ENCODE measurements around the gene SLC25A22. TPM values are rescaled to one million over a fixed set of nuclear protein-coding genes. Genes with fewer than 3 reads are reported as not detected.

SLC25A22 gene
- total RNA-seq, 1 donor from 2014 or later = 35.4 TPM

DNA sequence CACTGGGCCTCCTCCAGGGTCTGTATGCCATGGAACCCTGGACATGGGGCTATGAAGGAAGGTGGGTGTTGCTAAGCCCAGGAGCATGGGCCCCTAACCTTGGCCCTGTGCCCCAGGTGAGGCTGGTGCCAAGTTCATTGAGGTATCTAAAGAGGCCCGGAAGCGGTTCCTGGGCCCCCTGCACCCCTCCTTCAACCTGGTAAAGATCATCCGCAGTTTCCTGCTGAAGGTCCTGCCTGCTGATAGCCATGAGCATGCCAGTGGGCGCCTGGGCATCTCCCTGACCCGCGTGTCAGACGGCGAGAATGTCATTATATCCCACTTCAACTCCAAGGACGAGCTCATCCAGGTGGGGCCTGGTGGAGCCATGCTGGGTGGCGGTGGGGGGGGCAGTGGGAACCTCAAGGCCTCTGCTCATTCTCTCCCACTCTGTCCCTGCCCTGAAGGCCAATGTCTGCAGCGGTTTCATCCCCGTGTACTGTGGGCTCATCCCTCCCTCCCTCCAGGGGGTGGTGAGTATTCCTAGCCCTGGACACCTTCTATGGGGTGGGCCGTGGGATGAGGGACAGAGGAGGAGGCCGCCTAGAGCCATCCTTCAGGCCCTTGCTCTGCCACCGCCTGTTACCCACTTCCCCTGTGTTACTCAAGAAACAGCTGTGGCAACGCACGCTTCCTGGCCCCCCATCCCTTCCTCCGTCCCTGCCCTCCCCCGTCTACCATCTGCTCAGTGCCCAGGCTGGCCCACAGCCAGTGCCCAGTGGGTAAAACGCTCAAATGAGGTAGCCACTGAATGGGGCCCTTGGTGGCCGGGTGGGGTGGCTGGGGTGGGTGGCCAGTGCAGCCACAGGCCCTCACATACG lies 23.7 kb upstream of the SLC25A22 start:
- peaks cover 19% of the 10 kb centered on the region for H3K4me1 Mint-ChIP-seq
- H3K36me3 Mint-ChIP-seq (ENCODE audit: low read depth) = peaks cover 22% of the 10 kb centered on the region
- H3K27me3 Mint-ChIP-seq = no peaks in the 10 kb centered on the region
- no peak overlapping the region for H3K27ac Mint-ChIP-seq
- no peaks in the 10 kb centered on the region for H3K9me3 Mint-ChIP-seq
- intact Hi-C loops (cut with micrococcal nuclease) = no loop called here
- TF ChIP-seq, protein P1, sequence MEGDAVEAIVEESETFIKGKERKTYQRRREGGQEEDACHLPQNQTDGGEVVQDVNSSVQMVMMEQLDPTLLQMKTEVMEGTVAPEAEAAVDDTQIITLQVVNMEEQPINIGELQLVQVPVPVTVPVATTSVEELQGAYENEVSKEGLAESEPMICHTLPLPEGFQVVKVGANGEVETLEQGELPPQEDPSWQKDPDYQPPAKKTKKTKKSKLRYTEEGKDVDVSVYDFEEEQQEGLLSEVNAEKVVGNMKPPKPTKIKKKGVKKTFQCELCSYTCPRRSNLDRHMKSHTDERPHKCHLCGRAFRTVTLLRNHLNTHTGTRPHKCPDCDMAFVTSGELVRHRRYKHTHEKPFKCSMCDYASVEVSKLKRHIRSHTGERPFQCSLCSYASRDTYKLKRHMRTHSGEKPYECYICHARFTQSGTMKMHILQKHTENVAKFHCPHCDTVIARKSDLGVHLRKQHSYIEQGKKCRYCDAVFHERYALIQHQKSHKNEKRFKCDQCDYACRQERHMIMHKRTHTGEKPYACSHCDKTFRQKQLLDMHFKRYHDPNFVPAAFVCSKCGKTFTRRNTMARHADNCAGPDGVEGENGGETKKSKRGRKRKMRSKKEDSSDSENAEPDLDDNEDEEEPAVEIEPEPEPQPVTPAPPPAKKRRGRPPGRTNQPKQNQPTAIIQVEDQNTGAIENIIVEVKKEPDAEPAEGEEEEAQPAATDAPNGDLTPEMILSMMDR (IDR thresholded peaks at IDR 0.05) = no peak
- ChIA-PET CTCF (no interaction called here), POLR2A (interaction anchor here (1.3 to 5.6 kb wide), 4 partner anchors 9 to 21 kb away, joined by 4 to 104 read pairs (median 66); partner anchors contain the start of genes CD151, CRACR2B, POLR2L and RPLP2)
- ATAC-seq (ENCODE audit: low read depth) (no peak), DNase-seq (no peak)
- H3K4me3 Mint-ChIP-seq = no peak overlapping the region

DNA sequence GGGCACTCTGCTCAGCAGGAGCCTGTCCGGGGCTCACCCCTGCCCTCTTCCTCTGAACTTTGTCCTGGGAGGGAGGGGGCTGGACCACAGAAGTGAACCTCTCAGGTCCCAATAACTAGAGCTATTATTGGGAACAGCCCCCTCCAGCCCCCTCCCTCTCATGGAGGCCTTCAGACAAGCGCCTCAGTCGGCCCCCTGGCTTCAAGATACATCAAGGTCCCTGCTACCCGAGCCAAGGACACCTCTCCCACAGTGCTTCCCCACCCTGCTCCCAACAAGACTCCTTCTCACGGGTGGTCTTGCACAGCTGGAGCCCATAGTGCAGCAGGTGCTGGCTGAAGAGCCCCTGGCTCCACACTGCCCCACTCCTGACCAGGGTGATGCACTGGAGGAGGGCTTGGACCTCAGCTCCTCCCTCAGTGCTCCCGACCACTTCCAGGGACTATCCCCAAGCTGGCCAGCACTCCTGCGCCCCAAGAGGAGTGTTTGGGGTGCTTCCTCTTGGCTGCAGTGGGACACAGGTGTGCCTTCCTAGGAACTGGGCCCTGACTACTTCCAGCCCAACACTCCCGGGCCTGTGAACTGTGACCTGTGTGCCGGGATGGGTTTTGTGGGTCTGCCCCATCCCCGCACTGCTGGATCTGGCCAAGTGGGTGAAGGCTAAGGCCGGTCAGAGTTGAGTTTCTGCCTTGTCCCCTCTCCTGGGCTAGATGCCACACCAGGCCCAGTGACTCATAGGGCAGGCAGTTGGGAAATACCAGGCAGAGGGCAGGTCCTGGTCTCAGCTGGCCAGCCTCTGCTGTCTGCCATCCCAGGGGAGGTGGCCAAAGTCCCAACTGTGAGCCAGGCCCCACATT lies 22.8 kb upstream of the SLC25A22 start:
- intact Hi-C loops (cut with micrococcal nuclease) = loop anchor here (1.0 kb wide), 2 partner anchors 9 to 21 kb away; partner anchors contain the start of genes POLR2L and TSPAN4
- H3K4me3 Mint-ChIP-seq = peak overlapping the region; percentile 85
- ATAC-seq (ENCODE audit: low read depth) (no peak), DNase-seq (no peak)
- no peaks in the 10 kb centered on the region for H3K27me3 Mint-ChIP-seq
- H3K36me3 Mint-ChIP-seq (ENCODE audit: low read depth) = peaks cover 22% of the 10 kb centered on the region
- CTCF ChIA-PET = no interaction called here
- POLR2A ChIA-PET = interaction anchor here (0.7 to 5.6 kb wide), 11 partner anchors 10 to 284 kb away, joined by 4 to 104 read pairs (median 12); partner anchors contain the start of genes AP2A2, CD151, CRACR2B and LRRC56
- TF ChIP-seq, protein P1 (IDR thresholded peaks at IDR 0.05) = no peak
- peak overlapping the region; percentile 63 for H3K27ac Mint-ChIP-seq
- H3K9me3 Mint-ChIP-seq = no peaks in the 10 kb centered on the region
- peaks cover 14% of the 10 kb centered on the region for H3K4me1 Mint-ChIP-seq

DNA sequence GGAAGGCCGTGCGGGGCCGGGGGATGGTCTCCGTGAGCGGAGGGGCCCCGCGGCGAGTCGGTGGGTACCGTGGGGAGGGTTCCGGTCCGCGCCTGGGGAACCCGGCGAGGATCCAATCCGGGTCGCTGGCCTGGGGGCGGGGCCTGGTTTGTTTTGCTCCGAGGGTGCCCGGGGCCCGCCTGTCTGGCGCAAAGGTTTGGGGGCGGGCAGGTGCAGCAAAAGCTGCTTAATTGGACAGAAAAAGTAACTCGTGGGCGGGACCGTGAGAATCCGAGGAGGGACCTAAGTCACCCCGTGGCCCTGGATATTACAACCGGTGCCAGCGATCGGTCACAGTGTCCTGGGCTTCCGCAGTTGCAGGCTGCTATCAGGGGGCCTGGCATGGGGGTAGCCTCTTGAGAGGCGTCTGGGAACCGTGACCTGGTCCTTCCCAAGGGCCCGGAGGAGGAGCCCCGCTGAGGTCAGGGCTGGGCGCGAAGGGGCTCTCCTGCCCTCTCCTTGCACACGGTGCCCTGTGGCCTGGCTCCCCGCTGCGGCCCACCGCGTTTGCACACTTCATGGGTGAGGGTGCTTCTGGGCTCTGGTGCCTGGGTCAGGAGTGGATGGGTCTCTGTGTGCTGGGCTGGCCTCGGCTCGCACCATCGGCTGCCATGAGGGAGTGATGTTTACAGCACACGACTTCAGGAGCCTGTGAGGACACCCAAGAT lies 22.0 kb upstream of the SLC25A22 start:
- ATAC-seq (ENCODE audit: low read depth) = peak; percentile 72
- POLR2A ChIA-PET = interaction anchor here (0.5 to 5.6 kb wide), 17 partner anchors 9 to 718 kb away, joined by 3 to 104 read pairs (median 8); partner anchors contain the start of genes AP2A2, CD151, CRACR2B and DEAF1
- peak; percentile 83 for DNase-seq
- Mint-ChIP-seq H3K4me3 (peak overlapping the region; percentile 85), H3K4me1 (peaks cover 14% of the 10 kb centered on the region), H3K36me3 (ENCODE audit: low read depth) (peaks cover 18% of the 10 kb centered on the region), H3K9me3 (no peaks in the 10 kb centered on the region), H3K27ac (peak overlapping the region; percentile 76), H3K27me3 (no peaks in the 10 kb centered on the region)
- TF ChIP-seq, protein P1 (IDR thresholded peaks at IDR 0.05) = no peak
- CTCF ChIA-PET = interaction anchor here (1.0 kb wide), 1 partner anchor 23 kb away, joined by 4 read pairs; the partner anchor contains the start of gene TSPAN4
- intact Hi-C loops (cut with micrococcal nuclease) = loop anchor here (1.0 kb wide), 4 partner anchors 10 to 22 kb away; partner anchors contain the start of genes POLR2L, RPLP2, SLC25A22 and TSPAN4

DNA sequence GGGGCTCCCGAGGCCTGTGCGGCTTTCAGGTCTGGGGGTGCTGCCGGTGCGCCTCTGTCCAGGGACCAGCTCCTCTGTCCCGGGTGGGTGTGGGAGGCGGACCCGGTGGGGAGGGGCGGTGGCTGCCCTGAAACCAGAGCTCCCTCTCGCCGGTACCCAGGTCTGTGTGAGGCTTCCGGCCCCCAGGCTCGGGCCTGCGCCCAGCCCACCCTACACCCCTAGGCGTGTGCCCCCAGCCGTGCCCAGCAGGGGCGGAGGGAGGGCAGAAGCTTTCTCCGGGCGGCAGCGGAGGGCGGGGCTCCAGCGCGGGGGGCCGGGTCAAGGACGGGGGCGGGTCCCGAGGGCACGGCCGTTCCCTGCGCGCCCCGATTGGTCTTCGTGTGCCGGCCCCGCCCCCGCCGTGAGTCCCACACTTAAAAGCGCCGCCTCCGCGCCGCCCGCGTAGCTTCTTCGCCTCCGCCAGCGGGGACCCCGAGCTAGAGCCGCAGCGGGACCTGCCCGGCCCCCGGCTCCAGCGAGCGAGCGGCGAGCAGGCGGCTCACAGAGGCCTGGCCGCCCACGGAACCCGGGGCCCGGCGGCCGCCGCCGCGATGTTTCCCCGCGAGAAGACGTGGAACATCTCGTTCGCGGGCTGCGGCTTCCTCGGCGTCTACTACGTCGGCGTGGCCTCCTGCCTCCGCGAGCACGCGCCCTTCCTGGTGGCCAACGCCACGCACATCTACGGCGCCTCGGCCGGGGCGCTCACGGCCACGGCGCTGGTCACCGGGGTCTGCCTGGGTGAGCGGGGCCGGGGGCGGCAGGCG lies 21.2 kb upstream of the SLC25A22 start:
- peaks cover 14% of the 10 kb centered on the region for H3K4me1 Mint-ChIP-seq

More for the DNA sequence above, 21.2 kb upstream of the SLC25A22 start:
- CTCF ChIA-PET = interaction anchor here (1.0 kb wide), 1 partner anchor 24 kb away, joined by 4 read pairs; the partner anchor contains the start of gene TSPAN4
- intact Hi-C loops (cut with micrococcal nuclease) = loop anchor here (1.0 kb wide), 2 partner anchors 10 to 21 kb away; partner anchors contain the start of genes RPLP2 and SLC25A22
- POLR2A ChIA-PET = interaction anchor here (0.5 to 5.6 kb wide), 20 partner anchors 9 to 719 kb away, joined by 3 to 104 read pairs (median 6); partner anchors contain the start of genes AP2A2, CD151, CRACR2B and DEAF1
- no peaks in the 10 kb centered on the region for H3K27me3 Mint-ChIP-seq
- ATAC-seq (ENCODE audit: low read depth) (peak; percentile 85), DNase-seq (peak; percentile 95)
- TF ChIP-seq, protein P1 (IDR thresholded peaks at IDR 0.05) = no peak
- H3K27ac Mint-ChIP-seq = no peak overlapping the region
- no peaks in the 10 kb centered on the region for H3K9me3 Mint-ChIP-seq
- H3K36me3 Mint-ChIP-seq (ENCODE audit: low read depth) = peaks cover 13% of the 10 kb centered on the region
- H3K4me3 Mint-ChIP-seq = peak overlapping the region; percentile 85

All from activated B cell treated with CpG ODN at 0.5 μM for 24 hours (primary cell).